Measurements from ENCODE around the gene CBY1. TPM values are rescaled to one million over a fixed set of nuclear protein-coding genes. Genes with fewer than 3 reads are reported as not detected.

CBY1 gene
- total and polyA plus RNA-seq, 2 donors (not counting 1 experiment from before 2014, with no cell fraction given), result 14.5 to 42.3 TPM

GRCh38 chr22:38655519-38656255 lies 751 bp upstream of the CBY1 start:
- peaks cover 7% of the 10 kb centered on the region for H3K79me2 ChIP-seq (ENCODE audit: control insufficient read depth, insufficient read depth, low read length)
- H3K4me3 ChIP-seq (replicated peaks in 1 of 4; ENCODE audit: control extremely low read depth in 1 of 4, insufficient read depth in 1 of 4, low read depth in 3 of 4, low read length in 4 of 4), result peak overlapping the region; percentile 83 to 99 (median 91)
- no peaks in the 10 kb centered on the region for H3K36me3 ChIP-seq (ENCODE audit: control insufficient read depth, insufficient read depth, low read length)
- H3K27me3 ChIP-seq (ENCODE audit: control insufficient read depth, insufficient read depth, low read length), result no peaks in the 10 kb centered on the region
- no peaks in the 10 kb centered on the region for H3K9me3 ChIP-seq (ENCODE audit: control insufficient read depth, insufficient read depth, low read depth, low read length)
- no peaks in the 10 kb centered on the region for H4K20me1 ChIP-seq (ENCODE audit: control insufficient read depth, extremely low read depth, insufficient read depth, low read length)
- H3K4me1 ChIP-seq (ENCODE audit: control insufficient read depth, extremely low read depth, insufficient read depth, low read length), result peaks cover 2% of the 10 kb centered on the region
- H3K4me2 ChIP-seq (ENCODE audit: extremely low read depth, insufficient read depth, low read length), result peak overlapping the region; percentile 88
- peak overlapping the region; percentile 99 for H3K27ac ChIP-seq (ENCODE audit: insufficient read depth, low read length)
- H2AFZ ChIP-seq (ENCODE audit: low read length), result peak overlapping the region; percentile 95
- H3K9ac ChIP-seq (ENCODE audit: insufficient read depth, low read length), result peak overlapping the region; percentile 93
- no peak for TF ChIP-seq CTCF (conservative IDR thresholded peaks at IDR 0.05 in 1 of 2, IDR thresholded peaks at IDR 0.05 in 1 of 2; ENCODE audit: low read depth in 1 of 2, low read length in 2 of 2)
- no peak for TF ChIP-seq EZH2 (IDR thresholded peaks at IDR 0.05; ENCODE audit: low read length, missing control alignments)
- peak; percentile 16 to 21 for DNase-seq (ENCODE audit: low read depth in 2 of 2)

GRCh38 chr22:38657045-38657909 lies 839 bp downstream of the CBY1 start:
- Histone ChIP-seq H3K79me2 (ENCODE audit: control insufficient read depth, insufficient read depth, low read length) (peaks cover 7% of the 10 kb centered on the region), H3K9ac (ENCODE audit: insufficient read depth, low read length) (peak overlapping the region; percentile 93), H3K9me3 (ENCODE audit: control insufficient read depth, insufficient read depth, low read depth, low read length) (no peaks in the 10 kb centered on the region), H3K4me3 (replicated peaks in 1 of 4; ENCODE audit: control extremely low read depth in 1 of 4, insufficient read depth in 1 of 4, low read depth in 3 of 4, low read length in 4 of 4) (peak overlapping the region; percentile 83 to 99 (median 91)), H4K20me1 (ENCODE audit: control insufficient read depth, extremely low read depth, insufficient read depth, low read length) (no peaks in the 10 kb centered on the region), H3K36me3 (ENCODE audit: control insufficient read depth, insufficient read depth, low read length) (no peaks in the 10 kb centered on the region), H2AFZ (ENCODE audit: low read length) (peak overlapping the region; percentile 95), H3K4me1 (ENCODE audit: control insufficient read depth, extremely low read depth, insufficient read depth, low read length) (peaks cover 2% of the 10 kb centered on the region), H3K4me2 (ENCODE audit: extremely low read depth, insufficient read depth, low read length) (peak overlapping the region; percentile 88), H3K27ac (ENCODE audit: insufficient read depth, low read length) (peak overlapping the region; percentile 99), H3K27me3 (ENCODE audit: control insufficient read depth, insufficient read depth, low read length) (no peaks in the 10 kb centered on the region)
- peak; percentile 20 to 56 for DNase-seq (ENCODE audit: low read depth in 2 of 2)
- no peak for TF ChIP-seq CTCF (conservative IDR thresholded peaks at IDR 0.05 in 1 of 2, IDR thresholded peaks at IDR 0.05 in 1 of 2; ENCODE audit: low read depth in 1 of 2, low read length in 2 of 2)
- no peak for TF ChIP-seq EZH2 (IDR thresholded peaks at IDR 0.05; ENCODE audit: low read length, missing control alignments)

- Histone ChIP-seq H3K9me3 (ENCODE audit: control insufficient read depth, insufficient read depth, low read depth, low read length) (no peaks in the 10 kb centered on the region), H2AFZ (ENCODE audit: low read length) (no peak overlapping the region), H3K27me3 (ENCODE audit: control insufficient read depth, insufficient read depth, low read length) (no peaks in the 10 kb centered on the region), H4K20me1 (ENCODE audit: control insufficient read depth, extremely low read depth, insufficient read depth, low read length) (no peaks in the 10 kb centered on the region), H3K36me3 (ENCODE audit: control insufficient read depth, insufficient read depth, low read length) (peaks cover 9% of the 10 kb centered on the region), H3K27ac (ENCODE audit: insufficient read depth, low read length) (no peak overlapping the region), H3K4me2 (ENCODE audit: extremely low read depth, insufficient read depth, low read length) (no peak overlapping the region), H3K4me1 (ENCODE audit: control insufficient read depth, extremely low read depth, insufficient read depth, low read length) (no peaks in the 10 kb centered on the region), H3K9ac (ENCODE audit: insufficient read depth, low read length) (no peak overlapping the region), H3K79me2 (ENCODE audit: control insufficient read depth, insufficient read depth, low read length) (no peaks in the 10 kb centered on the region), H3K4me3 (replicated peaks in 1 of 4; ENCODE audit: control extremely low read depth in 1 of 4, insufficient read depth in 1 of 4, low read depth in 3 of 4, low read length in 4 of 4) (no peak overlapping the region)
- no peak for DNase-seq (ENCODE audit: low read depth in 2 of 2)
- TF ChIP-seq EZH2 (IDR thresholded peaks at IDR 0.05; ENCODE audit: low read length, missing control alignments), result no peak
Observed at GRCh38 chr22:38674888-38675287, 18.4 kb downstream of the CBY1 start.

Data from fibroblast of lung (primary cell).